ENCODE measurements around the gene SLC4A2.

SLC4A2 gene

GRCh38 chr7:151118108-151119054 lies 59.0 kb downstream of the SLC4A2 start:
- DNase-seq, result no peak

GRCh38 chr7:151119055-151119415 lies 59.6 kb downstream of the SLC4A2 start:
- no peak for DNase-seq

GRCh38 chr7:151119902-151120301 lies 60.5 kb downstream of the SLC4A2 start:
- no peak for DNase-seq

- no peak for DNase-seq
Observed at GRCh38 chr7:151120896-151121295, 61.5 kb downstream of the SLC4A2 start.

GRCh38 chr7:151121380-151122170 lies 62.2 kb downstream of the SLC4A2 start:
- no peak for DNase-seq

GRCh38 chr7:151122276-151122675 lies 62.9 kb downstream of the SLC4A2 start:
- no peak for DNase-seq

GRCh38 chr7:151122796-151123157 lies 63.4 kb downstream of the SLC4A2 start:
- no peak for DNase-seq

- no peak for DNase-seq
Observed at GRCh38 chr7:151123158-151123821, 63.9 kb downstream of the SLC4A2 start.

- DNase-seq, result peak; percentile 87
Observed at GRCh38 chr7:151123822-151124464, 64.6 kb downstream of the SLC4A2 start.

GRCh38 chr7:151124481-151124880 lies 65.1 kb downstream of the SLC4A2 start:
- no peak for DNase-seq

GRCh38 chr7:151124899-151125399 lies 65.6 kb downstream of the SLC4A2 start:
- no peak for DNase-seq

- no peak for DNase-seq
Observed at GRCh38 chr7:151125470-151125845, 66.1 kb downstream of the SLC4A2 start.

GRCh38 chr7:151125846-151126481 lies 66.6 kb downstream of the SLC4A2 start:
- DNase-seq, result no peak

Data from hematopoietic multipotent progenitor cell treated with erythropoietin and hydrocortisone succinate and interleukin-3 and kit ligand, for 8 days (in vitro differentiated cells).